ENCODE measurements around the gene HMCN1. TPM values are rescaled to one million over a fixed set of nuclear protein-coding genes. Genes with fewer than 3 reads are reported as not detected.

Gene HMCN1
- total RNA-seq, 4 donors from 2014 or later = 3.3 to 8.9 (median 6.6) TPM

DNA sequence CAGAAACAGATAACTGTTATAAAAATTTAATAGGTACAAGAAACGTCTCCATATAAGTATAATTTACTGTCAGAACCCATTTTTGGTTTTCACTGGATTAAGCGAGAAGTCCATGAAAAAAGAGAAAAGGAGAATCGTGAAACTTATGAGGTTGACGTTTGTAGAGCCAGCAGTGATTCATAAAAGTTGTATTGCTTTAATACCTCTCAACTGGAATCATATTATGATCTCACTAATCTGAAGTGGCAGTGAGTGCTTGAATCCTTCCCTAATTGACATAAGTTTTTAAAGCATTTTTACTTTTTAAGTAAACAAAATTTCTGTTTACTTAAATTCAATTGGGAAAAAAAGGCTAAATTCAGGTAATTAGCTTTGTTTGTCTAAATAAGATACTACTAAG is 325.6 kb downstream of the HMCN1 start:
- Histone ChIP-seq H3K4me3 (replicated peaks in 1 of 3) (no peak overlapping the region), H3K36me3 (no peaks in the 10 kb centered on the region), H3K4me1 (peaks cover 9 to 17% of the 10 kb centered on the region in 2 donors), H3K27me3 (no peaks in the 10 kb centered on the region), H3K9me3 (no peaks in the 10 kb centered on the region), H3K27ac (peak overlapping the region; percentile 22 to 28 (median 24))
- TF ChIP-seq POLR2A (IDR thresholded peaks at IDR 0.05) = no peak
- TF ChIP-seq, protein P1, sequence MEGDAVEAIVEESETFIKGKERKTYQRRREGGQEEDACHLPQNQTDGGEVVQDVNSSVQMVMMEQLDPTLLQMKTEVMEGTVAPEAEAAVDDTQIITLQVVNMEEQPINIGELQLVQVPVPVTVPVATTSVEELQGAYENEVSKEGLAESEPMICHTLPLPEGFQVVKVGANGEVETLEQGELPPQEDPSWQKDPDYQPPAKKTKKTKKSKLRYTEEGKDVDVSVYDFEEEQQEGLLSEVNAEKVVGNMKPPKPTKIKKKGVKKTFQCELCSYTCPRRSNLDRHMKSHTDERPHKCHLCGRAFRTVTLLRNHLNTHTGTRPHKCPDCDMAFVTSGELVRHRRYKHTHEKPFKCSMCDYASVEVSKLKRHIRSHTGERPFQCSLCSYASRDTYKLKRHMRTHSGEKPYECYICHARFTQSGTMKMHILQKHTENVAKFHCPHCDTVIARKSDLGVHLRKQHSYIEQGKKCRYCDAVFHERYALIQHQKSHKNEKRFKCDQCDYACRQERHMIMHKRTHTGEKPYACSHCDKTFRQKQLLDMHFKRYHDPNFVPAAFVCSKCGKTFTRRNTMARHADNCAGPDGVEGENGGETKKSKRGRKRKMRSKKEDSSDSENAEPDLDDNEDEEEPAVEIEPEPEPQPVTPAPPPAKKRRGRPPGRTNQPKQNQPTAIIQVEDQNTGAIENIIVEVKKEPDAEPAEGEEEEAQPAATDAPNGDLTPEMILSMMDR (IDR thresholded peaks at IDR 0.05) = no peak
- no peak for DNase-seq
- WGBS, 2 donors = 57 to 59% methylated on average over 4 of the region's 4 CpGs
- intact Hi-C loops (cut with DNase I) = loop anchor here (10.0 kb wide), 1 partner anchor 125 kb away; no protein-coding TSS in a partner anchor

DNA sequence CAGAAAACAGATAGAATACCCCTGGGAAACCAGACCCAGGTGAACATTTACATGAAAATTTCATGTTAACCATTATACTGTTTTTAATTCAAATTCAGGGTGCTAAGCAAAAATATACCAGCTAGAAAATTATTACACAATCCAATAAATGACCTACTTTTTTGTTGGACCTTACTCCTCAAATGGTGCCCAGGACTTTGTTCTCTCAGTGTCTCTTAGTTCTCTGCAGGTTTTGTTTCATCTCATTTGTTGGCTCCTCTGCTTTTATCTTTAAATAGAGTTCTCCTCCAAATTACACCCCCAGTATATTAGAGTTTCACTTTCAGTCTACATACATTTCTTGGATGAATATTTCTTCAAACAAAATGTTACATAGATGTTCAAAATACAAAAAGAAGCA is 326.0 kb downstream of the HMCN1 start:
- no peak for DNase-seq
- Histone ChIP-seq H3K4me3 (replicated peaks in 1 of 3) (no peak overlapping the region), H3K27me3 (no peaks in the 10 kb centered on the region), H3K4me1 (peaks cover 9 to 17% of the 10 kb centered on the region in 2 donors), H3K9me3 (no peaks in the 10 kb centered on the region), H3K36me3 (no peaks in the 10 kb centered on the region), H3K27ac (no peak overlapping the region)
- no peak for TF ChIP-seq POLR2A (IDR thresholded peaks at IDR 0.05)
- TF ChIP-seq, protein P1 (IDR thresholded peaks at IDR 0.05) = no peak
- intact Hi-C loops (cut with DNase I) = loop anchor here (10.0 kb wide), 1 partner anchor 125 kb away; no protein-coding TSS in a partner anchor

DNA sequence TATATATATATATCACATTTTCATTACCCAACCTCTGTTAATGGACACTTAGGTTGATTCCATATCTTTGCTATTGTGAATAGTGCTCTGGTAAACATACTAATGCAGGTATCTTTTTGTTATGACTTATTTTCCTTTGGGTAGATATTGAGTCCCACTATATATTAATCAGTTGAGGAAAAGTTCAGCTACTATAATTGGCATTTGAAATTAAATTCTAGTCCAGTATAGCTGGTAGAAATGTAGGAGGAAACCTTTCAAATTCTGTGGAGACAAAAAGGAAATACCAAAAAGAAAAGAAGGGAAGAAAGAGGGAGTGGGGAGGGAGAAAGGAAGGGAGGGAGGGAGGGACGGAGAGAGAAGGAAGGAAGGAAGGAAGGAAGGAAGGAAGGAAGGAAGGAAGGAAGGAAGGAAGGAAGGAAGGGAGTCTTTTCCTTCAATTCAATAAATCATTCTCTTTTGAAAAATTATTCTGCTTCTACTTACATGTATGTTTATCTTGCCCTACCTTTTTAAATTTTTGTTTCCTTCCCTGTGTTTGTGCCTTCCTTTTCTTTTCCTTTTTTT is 329.0 kb downstream of the HMCN1 start:
- intact Hi-C loops (cut with DNase I) = loop anchor here (10.0 kb wide), 1 partner anchor 122 kb away; no protein-coding TSS in a partner anchor
- Histone ChIP-seq H3K4me1 (peaks cover 9 to 17% of the 10 kb centered on the region in 2 donors), H3K27me3 (no peaks in the 10 kb centered on the region), H3K9me3 (no peaks in the 10 kb centered on the region), H3K4me3 (replicated peaks in 1 of 3) (no peak overlapping the region), H3K27ac (no peak overlapping the region), H3K36me3 (no peaks in the 10 kb centered on the region)
- DNase-seq = no peak
- TF ChIP-seq, protein P1 (IDR thresholded peaks at IDR 0.05) = no peak
- no peak for TF ChIP-seq POLR2A (IDR thresholded peaks at IDR 0.05)
- 63 to 74% methylated on average over 1 of the region's 1 CpG for WGBS, 2 donors

DNA sequence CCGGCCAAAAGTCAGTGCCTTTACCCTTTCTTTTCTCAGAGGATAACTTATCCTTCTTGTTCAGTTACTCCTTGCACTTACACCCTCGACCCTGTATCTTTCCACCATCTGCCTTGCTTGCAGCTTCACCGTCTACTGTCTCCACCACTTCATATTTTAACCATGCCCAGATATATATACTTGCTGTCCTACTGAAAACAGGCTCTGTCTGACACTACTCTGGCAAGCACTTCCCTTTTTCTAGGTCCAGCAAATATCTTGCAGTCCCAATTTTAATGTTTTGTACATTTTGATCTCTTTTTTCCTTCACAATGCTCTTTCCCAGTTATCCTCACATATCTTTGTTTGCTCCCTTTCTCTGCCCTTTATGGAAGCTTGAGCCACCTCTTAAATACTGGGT is 332.2 kb downstream of the HMCN1 start:
- Histone ChIP-seq H3K4me3 (replicated peaks in 1 of 3) (no peak overlapping the region), H3K36me3 (no peaks in the 10 kb centered on the region), H3K27ac (no peak overlapping the region), H3K4me1 (no peaks in the 10 kb centered on the region), H3K27me3 (no peaks in the 10 kb centered on the region), H3K9me3 (no peaks in the 10 kb centered on the region)
- TF ChIP-seq, protein P1 (IDR thresholded peaks at IDR 0.05) = no peak
- no peak for TF ChIP-seq POLR2A (IDR thresholded peaks at IDR 0.05)
- intact Hi-C loops (cut with DNase I) = loop anchor here (10.0 kb wide), 1 partner anchor 118 kb away; no protein-coding TSS in a partner anchor
- no peak for DNase-seq
- WGBS, 2 donors = 86 to 88% methylated on average over 3 of the region's 3 CpGs

DNA sequence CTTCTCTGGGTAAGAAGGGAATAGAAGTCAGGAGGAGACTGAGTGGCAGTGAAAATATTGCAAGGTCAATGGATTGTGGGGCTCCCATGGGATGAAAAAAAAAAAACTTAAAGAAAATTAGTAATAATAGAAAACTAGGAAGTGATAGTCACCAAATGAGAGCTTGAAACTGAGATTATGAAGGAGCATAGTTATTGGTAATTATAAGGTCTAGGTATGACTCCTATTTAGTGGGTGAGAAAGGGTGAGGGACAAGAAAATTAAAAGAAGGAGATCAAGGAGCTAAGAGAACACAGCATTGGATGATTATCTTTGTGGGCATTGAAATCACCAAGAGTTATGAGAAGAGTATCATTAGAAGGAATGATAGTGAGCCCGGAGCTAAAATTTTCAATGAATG is 339.5 kb downstream of the HMCN1 start:
- Histone ChIP-seq H3K9me3 (no peaks in the 10 kb centered on the region), H3K4me3 (replicated peaks in 1 of 3) (no peak overlapping the region), H3K4me1 (peaks cover 6 to 11% of the 10 kb centered on the region in 2 donors), H3K27me3 (no peaks in the 10 kb centered on the region), H3K27ac (no peak overlapping the region), H3K36me3 (no peaks in the 10 kb centered on the region)
- no peak for DNase-seq
- 94 to 100% methylated on average over 1 of the region's 1 CpG for WGBS, 2 donors
- intact Hi-C loops (cut with DNase I) = no loop called here
- TF ChIP-seq, protein P1 (IDR thresholded peaks at IDR 0.05) = no peak
- TF ChIP-seq POLR2A (IDR thresholded peaks at IDR 0.05) = no peak

All from thyroid gland (tissue), 4 donors.